Endometrial microvascular endothelial cells (primary cell): Measurements from ENCODE around the gene KMT5B. TPM values are rescaled to one million over a fixed set of nuclear protein-coding genes. Genes with fewer than 3 reads are reported as not detected.
"Not testable (repeated sequence)": the region's sequence is repeated elsewhere in the genome, so short reads cannot be mapped to it uniquely, and the experiment has no call there.

Source experiments
- in situ Hi-C: cut with HindIII; loops from 2 replicates; pipeline ENCODE4 v1.10.0; 2017; ENCODE audit warnings: low sequenced_read_pairs, low pct_unique_long_range_greater_than_20kb; ENCODE audit errors: inconsistent ontology term
- total RNA-seq: library from RNA; depleted of rRNA; stranded (reverse); fragments of >200 nt; gene quantifications from one replicate; pipeline ENCODE4 v1.2.3, GENCODE V29; 2015; ENCODE audit errors: inconsistent ontology term

KMT5B gene
- total RNA-seq: 10.8 TPM

DNA sequence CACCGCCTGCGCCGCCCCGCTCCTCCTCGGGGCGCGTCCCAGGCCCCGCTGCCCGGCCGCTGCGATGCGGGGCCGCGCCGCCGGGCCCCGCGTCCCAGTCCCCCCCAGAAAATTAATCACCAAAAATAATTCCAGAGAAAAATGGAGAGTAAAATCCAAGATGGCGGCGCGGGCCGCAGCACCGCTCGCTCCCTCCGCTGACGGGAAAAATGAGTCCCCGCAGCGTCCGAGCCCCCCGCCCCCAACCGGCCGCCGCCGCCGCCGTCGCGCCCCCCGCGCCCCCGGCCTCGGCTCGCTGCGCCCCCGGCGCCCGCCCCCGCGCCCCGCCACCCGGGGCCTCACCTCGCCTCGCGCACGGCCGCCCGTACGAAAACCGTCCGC is at the start of gene KMT5B:
KMT5B (minus strand) TSS at position 162 of the 381 bp plus-strand sequence. CDS start 23,220 bp downstream, outside the sequence.
- in situ Hi-C loops: no loop called here

DNA sequence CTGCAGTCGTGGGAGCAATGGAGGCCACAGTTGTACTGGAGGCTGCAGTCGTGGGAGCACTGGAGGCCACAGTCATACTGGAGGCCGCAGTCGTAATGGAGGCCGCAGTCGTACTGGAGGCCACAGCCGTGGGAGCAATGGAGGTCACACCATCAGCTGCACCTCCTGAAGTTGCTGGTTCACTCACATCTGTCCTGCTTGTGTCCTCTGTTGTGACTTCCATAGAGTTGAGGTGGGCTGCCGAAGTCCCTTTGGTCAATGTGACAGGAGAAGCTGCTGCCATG is 49.4 kb upstream of the KMT5B start:
- in situ Hi-C loops: no loop called here

DNA sequence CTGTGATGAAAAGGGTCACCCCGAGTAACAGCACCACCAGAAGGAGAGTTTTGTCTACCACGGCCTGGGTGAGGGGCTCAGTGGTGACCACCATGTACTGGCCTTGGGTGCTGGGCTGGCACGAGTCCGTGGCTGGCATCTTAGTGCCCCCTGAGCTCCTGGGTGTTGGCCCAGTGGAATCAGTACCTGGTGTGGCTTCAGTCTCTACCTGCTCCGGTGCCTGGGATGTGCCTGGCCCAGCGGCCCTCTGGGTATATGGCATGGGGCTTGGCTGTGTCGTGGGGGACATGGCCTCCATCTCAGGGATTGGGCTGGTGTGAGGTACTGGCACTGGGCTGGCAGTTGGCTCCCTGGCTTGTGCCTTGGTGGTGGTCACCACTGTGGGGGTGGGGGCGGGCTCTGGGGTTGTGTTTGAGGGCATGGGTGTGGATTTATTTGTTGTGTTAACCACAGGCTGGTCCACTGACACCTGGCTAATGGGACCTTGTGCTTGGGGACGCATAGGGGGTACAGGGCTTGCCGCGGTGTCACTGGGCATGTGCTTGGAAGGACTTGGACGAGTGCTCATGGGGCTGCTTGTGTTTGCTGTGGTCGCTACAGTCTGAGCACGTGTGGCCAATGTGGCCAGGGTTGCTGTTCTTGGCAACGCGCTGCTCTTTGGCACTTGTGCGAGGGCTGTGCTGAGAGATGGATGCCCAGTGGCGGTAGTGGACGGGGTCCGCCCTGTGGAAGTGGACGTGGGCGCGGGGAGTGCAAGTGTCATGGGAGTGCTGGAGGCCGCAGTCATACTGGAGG is 48.9 kb upstream of the KMT5B start:
- in situ Hi-C loops: no loop called here

DNA sequence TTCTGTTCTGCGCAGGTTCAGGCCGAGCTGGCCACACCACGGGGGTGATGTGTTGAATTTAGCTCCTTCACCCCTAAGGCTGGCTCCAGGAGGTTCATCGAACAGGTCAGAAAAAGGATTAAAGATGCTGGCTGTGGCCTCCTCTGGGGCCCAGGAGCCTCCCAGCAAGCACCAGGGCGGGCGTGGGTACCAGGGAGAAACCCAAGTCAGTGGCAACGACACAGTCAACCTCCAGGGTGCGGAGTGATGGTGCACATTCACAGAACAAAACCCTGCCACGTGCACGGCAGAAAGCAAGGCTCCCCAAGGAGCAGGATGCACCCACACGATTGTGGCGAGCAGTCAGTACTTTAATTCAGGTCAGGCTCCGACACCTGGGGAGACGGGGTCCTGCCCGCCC is 47.9 kb upstream of the KMT5B start:
- in situ Hi-C loops: no loop called here

DNA sequence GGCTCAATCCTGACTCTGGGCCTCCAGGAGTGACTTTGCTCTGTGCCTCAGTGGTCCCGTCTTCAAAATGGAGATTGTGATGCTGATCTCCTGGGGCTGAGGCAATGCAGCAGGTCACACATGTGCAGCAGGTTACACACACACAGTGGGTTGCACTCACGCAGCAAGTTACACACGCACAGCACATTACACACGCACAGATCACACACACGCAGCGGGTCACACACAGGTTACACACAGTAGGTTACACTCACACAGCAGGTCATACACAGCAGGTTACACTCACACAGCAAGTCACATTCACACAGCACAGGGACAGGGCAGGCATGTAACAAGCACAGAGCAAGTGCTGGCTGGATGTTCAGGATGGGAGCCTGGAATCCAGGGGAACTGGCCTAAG is 47.4 kb upstream of the KMT5B start:
- in situ Hi-C loops: no loop called here

DNA sequence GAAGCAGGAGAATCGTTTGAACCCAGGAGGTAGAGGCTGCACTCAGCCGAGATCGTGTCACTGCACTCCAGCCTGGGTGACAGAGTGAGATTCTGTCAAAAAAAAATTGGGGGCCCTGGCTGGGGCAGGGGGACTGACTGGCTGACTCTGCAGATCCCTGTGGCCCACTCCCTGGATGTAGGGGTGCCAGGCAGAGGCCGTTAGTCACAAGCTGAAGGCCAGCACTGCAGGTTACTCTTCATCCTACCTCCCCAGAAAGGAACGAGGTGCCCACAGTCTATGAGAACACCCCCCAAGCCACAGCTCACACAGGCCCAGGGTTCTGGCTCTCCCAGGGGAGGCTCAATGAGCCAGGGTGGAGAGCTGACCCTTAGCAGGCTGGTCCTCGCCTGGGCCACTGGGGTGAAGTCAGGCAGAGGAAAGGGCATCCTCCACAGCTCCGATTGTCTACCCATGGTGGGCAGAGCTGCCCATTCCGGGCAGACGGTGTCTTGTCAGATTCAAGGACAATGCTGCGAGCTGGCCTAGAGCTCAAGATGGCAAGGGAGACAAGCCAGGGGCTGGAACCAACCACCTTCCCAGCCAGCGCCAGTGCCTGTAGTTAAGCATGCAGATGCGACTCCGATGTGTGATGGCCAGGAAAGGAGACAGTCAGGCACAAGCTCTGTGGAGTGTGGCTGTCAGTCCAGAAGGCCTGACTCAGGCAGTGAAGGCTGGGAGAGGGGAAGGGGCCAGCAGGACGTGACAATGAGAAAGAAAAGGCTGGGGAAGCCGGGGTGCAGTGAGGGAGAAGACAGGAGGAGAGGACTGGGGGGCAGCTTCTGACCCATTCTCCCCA is 46.2 kb upstream of the KMT5B start:
- in situ Hi-C loops: no loop called here

DNA sequence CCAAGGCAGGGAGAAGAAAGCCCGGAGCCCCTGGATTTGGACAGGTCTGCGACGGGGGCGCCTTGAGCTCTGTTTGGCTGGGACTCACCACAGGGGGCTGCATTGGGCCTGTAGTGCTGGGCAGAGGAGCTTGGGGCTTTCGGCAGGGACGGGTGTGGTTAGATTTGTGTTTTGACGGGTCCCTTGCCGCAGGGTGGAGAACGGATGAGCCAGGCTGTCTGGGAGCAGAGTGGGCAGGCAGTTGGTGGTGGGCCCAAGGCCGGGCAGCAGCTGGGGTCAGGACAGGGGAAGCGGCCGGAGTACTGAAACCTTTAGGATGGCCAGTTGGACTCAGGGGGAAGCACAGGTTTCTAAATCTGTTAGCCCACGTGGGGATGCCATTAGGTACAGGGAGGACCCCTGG is 45.3 kb upstream of the KMT5B start:
- in situ Hi-C loops: no loop called here

DNA sequence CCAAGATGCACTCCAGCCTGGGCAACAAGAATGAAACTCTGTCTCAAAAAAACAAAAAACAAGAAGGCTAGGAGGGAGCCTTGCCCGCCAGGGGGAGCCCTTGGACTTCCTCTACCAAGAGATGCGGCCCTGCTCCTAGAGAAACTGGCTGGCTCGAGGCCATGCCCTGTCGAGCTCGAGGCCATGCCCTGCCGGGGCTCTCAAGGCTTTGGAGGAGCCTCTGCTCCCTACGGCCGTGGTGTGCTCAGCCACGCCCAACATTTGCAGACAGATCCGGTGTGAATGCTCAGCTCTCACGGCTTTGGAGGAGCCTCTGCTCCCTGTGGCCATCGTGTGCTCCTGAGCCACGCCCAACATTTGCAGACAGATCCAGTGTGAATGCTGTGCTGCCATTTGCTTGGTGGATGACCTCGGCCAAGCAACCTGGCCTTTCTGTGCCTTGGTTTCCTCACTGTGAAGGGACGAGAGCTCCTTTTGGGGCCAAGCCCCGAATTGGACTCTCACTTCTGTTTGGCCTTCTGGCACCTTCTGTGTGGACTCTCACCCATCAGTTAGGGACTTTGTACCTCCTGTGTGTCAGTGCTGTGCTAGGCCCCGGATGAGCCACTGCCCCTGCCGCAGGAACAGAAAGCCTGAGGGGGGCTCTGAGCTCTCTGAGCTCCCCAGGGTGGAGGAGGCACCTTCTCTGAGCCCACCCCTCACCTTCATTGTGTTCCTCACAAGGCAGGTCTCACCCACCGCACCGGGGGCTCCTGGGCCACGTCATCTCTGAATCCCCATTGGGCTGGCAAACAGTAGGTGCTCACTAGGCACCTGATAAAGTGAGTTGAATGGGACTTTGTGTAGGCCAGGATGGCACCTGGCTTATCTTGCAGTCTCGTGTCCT is 44.6 kb upstream of the KMT5B start:
- in situ Hi-C loops: no loop called here

DNA sequence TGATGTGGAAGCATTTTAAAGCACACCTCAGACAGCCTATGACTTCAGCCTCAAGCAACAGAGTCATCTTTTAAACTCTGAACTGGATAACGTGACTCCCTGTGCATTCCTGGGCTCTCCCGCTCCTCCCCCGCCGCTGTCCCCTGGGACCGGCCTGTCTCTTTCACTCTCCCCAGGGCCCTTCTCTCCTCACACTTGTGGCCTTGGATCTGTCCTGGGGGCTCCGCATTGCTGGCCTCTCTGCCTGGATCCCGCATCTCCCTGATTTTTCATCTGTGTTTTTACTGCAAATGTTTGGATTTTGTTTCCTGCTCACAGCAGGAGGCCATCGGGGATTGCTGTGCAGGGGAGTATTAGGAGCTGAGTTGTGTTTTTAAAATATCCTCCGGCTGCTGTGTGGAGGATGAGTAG is 43.2 kb upstream of the KMT5B start:
- in situ Hi-C loops: no loop called here

DNA sequence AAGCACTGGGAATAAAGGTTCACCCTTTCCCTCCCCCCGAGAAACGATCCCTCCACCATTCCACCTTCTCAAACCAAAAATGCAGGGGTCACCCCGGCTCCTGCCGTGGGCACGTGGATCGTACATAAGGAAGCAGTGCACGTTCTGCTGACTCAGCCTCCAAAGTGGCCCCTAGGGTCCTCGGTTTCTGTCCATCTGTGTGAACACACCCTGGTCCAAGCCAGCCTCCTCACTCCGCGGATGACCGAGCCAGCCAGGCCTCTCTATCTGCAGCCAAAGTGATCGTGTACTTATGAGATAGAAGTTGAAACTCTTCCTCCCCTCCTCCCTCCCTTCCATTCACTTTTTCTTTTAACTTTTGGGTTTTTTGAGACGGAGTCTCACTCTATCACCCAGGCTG is 42.4 kb upstream of the KMT5B start:
- in situ Hi-C loops: no loop called here

DNA sequence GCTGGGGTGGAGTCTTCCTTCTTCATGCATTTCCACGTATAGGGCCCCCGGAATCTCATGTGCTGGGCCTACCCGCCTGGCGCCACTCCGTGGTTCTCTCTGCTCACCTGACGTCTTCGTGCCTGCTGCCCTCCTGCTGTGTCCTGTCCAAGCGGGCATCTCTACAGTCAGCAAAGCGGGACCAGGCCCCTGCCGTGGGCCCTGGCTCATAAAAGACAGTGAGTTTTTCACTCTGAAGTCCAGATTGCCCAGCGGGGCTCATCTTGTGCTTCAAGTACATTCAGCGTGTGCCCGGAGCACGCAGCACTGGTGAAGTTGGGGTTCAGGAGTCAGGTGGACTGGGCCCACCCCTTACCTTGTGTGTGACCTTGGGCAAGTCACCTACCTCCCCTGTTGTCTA is 41.3 kb upstream of the KMT5B start:
- in situ Hi-C loops: no loop called here

DNA sequence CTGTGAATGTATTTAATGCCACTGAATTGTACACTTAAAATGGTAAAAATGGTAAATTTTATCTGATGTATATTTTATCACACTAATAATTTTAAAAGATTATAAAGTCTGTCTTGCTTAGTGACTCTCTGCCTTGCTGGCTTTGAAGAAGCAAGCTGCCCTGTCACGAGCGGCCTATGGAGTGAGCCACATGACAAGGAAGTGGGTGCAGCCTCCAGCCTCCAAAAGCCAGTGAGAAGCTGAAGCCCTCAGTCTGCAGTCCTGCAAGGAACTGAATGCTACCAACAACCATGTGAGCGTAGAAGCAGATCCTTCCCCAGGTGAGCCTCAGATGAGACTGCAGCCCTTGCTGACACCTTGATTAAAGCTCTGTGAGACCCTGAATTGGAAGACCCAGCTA is 38.7 kb upstream of the KMT5B start:
- in situ Hi-C loops: no loop called here

DNA sequence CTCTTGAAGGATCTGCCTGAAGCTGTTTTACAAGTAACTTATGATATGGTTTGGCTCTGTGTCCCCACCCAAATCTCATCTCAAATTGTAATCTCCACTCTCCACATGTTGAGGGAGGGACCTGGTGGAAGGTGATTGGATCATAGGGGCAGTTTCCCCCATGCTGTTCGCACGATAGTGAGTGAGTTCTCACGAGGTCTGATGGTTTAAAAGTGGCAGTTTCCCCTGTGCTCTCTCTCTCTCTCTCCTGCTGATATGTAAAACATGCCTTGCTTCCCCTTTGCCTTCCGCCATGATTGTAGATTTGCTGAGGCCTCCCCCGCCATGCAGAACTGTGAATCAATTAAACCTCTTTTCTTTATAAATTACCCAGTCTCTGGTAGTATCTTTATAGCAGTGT is 31.8 kb upstream of the KMT5B start:
- in situ Hi-C loops: not testable (repeated sequence)

DNA sequence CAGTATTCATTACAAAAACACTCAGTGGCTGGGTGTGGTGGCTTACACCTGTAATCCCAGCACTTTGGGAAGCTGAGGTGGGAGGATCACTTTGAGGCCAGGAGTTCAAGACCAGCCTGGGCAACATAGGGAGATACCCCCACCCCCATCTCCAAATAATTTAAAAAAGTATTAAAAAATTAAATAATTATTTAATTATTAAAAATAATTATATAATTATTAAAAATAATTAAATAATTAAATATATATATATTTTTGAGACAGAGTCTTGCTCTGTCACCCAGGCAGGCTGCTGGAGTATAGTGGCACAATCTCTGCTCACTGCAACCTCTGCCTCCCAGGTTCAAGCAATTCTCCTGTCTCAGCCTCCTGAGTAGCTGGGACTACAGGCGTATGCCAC is 30.8 kb upstream of the KMT5B start:
- in situ Hi-C loops: not testable (repeated sequence)

DNA sequence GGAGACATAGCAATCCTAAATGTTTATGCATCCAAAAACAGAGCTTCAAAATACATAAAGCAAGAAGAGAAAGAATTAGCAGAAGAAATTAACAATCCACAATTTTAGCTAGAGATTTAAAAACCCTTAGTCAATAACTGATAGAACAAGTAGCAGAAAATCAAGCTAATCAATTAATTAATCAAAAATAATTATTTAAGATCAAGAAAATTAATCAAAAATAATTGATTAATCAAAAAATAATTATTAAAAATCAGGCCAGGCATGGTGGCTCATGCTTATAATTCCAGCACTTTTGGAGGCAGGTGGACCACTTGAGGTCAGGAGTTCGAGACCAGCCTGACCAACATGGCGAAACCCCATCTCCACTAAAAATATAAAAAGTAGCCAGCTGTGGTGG is 29.5 kb upstream of the KMT5B start:
- in situ Hi-C loops: no loop called here

DNA sequence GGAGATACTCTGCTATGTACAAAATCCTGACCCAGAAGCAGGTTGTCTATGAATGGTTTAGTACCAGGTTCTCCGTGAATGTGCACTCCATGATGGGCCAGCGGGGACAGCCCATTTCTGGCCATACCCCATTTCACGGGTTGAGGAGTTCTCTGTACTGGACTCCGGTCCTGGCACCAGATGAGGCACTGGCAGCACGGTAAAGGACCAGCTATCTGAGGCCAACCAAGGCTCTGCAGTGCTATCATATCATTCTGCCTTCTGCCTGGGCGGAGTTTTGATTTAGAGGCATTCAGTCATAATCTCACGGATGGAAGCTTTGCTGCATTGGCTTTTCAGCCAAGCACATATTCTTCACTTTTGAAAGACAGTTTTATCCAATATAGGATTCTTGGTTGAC is 18.5 kb upstream of the KMT5B start:
- in situ Hi-C loops: no loop called here

DNA sequence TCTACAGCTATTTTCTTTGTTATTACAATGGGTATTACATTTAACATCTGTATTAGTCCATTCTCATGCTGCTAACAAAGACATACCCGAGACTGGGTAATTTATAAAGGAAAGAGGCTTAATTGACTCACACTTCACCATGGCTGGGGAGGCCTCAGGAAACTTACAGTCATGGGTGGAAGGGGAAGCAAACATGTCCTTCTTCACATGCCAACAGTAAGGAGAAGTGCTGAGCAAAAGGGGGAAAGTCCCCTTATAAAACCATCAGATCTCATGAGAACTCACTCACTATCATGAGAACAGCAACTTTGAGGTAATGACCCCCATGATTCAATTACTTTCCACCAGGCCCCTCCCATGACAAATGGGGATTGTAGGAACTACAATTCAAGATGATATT is 16.5 kb upstream of the KMT5B start:
- in situ Hi-C loops: no loop called here

DNA sequence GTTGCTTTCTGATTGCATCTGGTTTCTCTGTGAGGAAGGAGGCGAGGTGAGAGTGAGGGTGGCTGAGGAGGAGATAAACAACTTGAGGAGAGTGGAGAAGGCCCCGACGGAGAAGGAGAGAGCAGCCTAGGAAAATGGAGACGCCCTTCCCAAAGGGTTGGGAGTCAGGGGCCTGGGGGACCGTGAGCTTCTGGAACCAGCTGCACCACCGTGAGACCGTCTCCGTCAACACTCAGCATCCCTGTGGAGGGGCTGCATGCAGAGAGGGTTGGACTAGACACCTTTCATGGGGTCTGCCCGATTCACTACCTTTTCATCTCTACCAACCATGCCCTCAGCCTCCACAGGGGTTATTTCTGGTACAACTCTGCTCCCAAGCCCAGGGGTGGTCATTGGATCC is 13.3 kb upstream of the KMT5B start:
- in situ Hi-C loops: no loop called here

DNA sequence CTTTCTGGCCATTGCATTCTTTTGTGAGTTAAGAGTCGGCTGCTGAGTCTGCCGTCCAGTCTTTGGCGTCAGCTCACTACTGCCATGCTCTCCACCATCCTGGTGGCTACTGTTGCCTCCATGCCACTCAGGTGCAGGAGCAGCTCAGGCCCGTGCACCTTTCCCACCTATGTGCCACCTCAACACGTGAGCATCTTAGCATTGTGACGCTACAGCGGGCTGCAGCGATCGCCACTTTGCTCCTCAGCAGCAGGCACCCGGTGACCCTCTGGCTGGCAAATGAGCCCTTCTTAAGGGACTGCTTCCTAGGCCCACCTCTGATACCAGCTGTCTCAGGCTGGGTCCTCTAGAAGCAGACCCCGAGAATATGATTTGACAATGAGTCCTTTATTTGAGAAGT is 11.5 kb upstream of the KMT5B start:
- in situ Hi-C loops: no loop called here

DNA sequence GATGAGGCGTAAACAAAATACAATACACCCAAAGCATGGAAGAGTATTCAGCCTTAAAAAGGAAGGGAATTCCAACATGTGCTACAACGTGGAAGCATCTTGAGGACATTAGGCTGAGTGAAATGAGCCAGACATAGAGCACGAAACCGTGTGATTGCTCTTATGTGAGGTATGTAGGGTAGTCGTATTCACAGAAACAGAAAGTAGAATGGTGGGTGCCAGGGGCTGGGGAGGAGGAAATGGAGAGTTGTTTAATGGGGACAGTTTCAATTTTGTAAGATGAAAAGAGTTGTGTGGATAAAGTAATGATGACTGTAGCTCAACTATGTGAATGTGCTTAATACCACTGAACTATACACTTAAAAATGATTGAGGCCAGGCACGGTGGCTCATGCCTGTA is 10.2 kb upstream of the KMT5B start:
- in situ Hi-C loops: no loop called here
